H1 (cell line): Measurements from ENCODE around the gene YBX1. TPM values are rescaled to one million over a fixed set of nuclear protein-coding genes. Genes with fewer than 3 reads are reported as not detected.

Source experiments
- CREB1 ChIP-seq: IDR thresholded peaks from 2 replicates; pipeline ENCODE4 v1.6.1; 2012; ENCODE audit warnings: inconsistent platforms
- GABPA ChIP-seq: IDR thresholded peaks from 2 replicates; pipeline ENCODE4 v1.6.1; 2011; ENCODE audit warnings: mild to moderate bottlenecking, low read length, moderate library complexity, borderline replicate concordance; ENCODE audit not compliant: insufficient read depth
- POU5F1 ChIP-seq: IDR thresholded peaks from 2 replicates; pipeline ENCODE4 v1.6.1; 2011; ENCODE audit warnings: low read depth, mild to moderate bottlenecking, low read length, moderate library complexity
- polyA plus RNA-seq, 7 experiments: library from polyadenylated mRNA; depleted of rRNA in 3 of 7; stranded (reverse) in 5 of 7; unstranded in 2 of 7; fragments of >200 nt in 5 of 7; fragments of 200-250 nt in 2 of 7; gene quantifications; 1 replicate in 5 of 7; 2 replicates in 1 of 7; 4 replicates in 1 of 7; pipeline versions ENCODE4 v1.2.1 to v1.2.3, GENCODE V29; 2011 to 2013; ENCODE audit warnings: missing spikeins in 2 of 7, mixed read lengths in 2 of 7
- total RNA-seq: library from RNA; stranded (reverse); fragmentation: NEBNext Ultra II Directional; extraction: Animal tissue kit (Norgen Biotek cat#: 25700); gene quantifications from 2 replicates; pipeline ENCODE4 v1.2.1, GENCODE V29; 2021

Gene YBX1
- total and polyA plus RNA-seq, 2 of the 8 experiments (the other 6 are each of a cell fraction or from before 2014, with no cell fraction given), result 438 to 1,219 TPM

GRCh38 chr1:42679364-42679983, 2.7 kb upstream of the YBX1 start (continued):
- TF ChIP-seq GABPA, result no peak
- no peak for TF ChIP-seq CREB1
- TF ChIP-seq POU5F1, result no peak
